PFSK-1 (cell line): ENCODE results near the gene GDF9. TPM values are rescaled to one million over a fixed set of nuclear protein-coding genes. Genes with fewer than 3 reads are reported as not detected.

Source experiments
- FOXP2 ChIP-seq: optimal IDR thresholded peaks from 2 replicates; pipeline ENCODE3; 2011; ENCODE audit warnings: borderline replicate concordance, control low read depth, inconsistent platforms; ENCODE audit not compliant: insufficient read depth; ENCODE audit errors: extremely low read length, extremely low read depth
- POLR2AphosphoS5 ChIP-seq: IDR thresholded peaks from 2 replicates; pipeline ENCODE4 v1.6.1; 2012; ENCODE audit warnings: low read depth, mild to moderate bottlenecking, control low read depth, low read length, moderate library complexity
- SIN3A ChIP-seq: IDR thresholded peaks from 2 replicates; pipeline ENCODE4 v1.6.1; 2012; ENCODE audit warnings: mild to moderate bottlenecking, low read length, moderate library complexity, borderline replicate concordance; ENCODE audit not compliant: insufficient read depth
- TAF1 ChIP-seq: IDR thresholded peaks from 2 replicates; pipeline ENCODE4 v1.6.1; 2012; ENCODE audit warnings: low read length, control low read depth, borderline replicate concordance; ENCODE audit not compliant: insufficient read depth
- polyA plus RNA-seq: library from polyadenylated mRNA; unstranded; fragments of >200 nt; gene quantifications from one replicate; pipeline ENCODE4 v1.2.1, GENCODE V29; 2012; ENCODE audit warnings: low read depth, missing spikeins; ENCODE audit not compliant: insufficient read length
- TF ChIP-seq, protein P1 (sequence below), 2 experiments: IDR thresholded peaks; 2 replicates each; pipeline versions ENCODE4 v1.6.1 to v1.8.0; 2011 to 2012; ENCODE audit warnings: low read depth in 2 of 2, low read length in 2 of 2, control low read depth in 1 of 2, inconsistent platforms in 1 of 2, mild to moderate bottlenecking in 1 of 2, moderate library complexity in 1 of 2; ENCODE audit not compliant: insufficient read depth in 1 of 2

GDF9 gene, protein sequence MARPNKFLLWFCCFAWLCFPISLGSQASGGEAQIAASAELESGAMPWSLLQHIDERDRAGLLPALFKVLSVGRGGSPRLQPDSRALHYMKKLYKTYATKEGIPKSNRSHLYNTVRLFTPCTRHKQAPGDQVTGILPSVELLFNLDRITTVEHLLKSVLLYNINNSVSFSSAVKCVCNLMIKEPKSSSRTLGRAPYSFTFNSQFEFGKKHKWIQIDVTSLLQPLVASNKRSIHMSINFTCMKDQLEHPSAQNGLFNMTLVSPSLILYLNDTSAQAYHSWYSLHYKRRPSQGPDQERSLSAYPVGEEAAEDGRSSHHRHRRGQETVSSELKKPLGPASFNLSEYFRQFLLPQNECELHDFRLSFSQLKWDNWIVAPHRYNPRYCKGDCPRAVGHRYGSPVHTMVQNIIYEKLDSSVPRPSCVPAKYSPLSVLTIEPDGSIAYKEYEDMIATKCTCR
- 0.29 TPM for polyA plus RNA-seq

DNA sequence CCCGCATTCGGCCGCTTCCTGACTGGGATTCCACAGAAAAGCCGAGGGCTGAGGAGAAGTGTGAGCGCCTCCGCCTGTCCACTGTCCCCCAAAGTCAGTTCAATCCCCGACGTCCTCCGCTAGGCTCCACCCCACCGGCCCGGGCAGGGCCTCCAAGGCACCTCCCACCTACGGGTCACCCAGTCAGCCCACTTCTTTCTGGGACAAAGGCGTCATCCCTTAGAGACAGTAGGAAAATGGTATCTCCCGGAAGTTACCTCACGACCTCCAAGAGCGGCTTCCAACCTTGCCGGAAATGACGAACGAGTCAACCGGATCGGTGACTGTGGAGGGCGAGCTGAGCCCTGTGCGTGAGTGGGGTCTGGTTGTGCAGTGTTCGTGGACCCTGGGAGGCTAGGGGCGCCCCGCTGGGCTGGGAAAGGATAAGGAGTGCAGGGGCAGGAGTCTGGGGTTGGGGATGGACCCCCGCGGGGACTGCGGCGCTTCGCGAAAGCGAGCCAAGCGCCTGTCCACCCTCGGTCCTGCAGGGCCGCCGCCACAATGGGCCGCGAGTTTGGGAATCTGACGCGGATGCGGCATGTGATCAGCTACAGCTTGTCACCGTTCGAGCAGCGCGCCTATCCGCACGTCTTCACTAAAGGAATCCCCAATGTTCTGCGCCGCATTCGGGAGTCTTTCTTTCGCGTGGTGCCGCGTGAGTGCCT, at the start of gene GDF9, which contains the start of gene UQCRQ:
TSS of gene GDF9 (minus strand) at position 128 of the 704 bp plus-strand sequence. CDS start 1,936 bp downstream, outside the sequence.
TSS of gene UQCRQ (plus strand) at position 301 of the 704 bp plus-strand sequence. CDS start at position 541, 240 bp downstream.
- TF ChIP-seq TAF1 (peak; percentile 95), SIN3A (0 out of 2 replicates have a peak, but pooled peaks have one; percentile 13), POLR2AphosphoS5 (peak; percentile 98), FOXP2 (no peak)

DNA sequence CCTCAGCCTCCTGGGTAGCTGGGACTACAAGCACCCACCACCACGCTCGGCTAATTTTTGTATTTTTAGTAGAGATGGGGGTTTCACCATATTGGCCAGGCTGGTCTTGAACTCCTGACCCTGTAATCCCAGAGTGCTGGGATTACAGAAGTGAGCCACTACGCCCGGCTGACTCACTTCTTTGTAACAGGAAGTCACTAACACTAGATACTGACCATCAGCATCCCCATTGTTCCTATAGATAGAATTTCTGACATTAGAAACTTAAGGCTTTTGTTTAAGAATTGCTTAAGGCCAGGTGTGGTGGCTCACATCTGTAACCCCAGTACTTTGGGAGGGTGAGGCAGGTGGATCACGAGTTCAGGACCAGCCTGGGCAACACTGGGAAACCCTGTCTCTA, 49.4 kb upstream of the GDF9 start:
- TF ChIP-seq FOXP2 (no peak), POLR2AphosphoS5 (no peak)

DNA sequence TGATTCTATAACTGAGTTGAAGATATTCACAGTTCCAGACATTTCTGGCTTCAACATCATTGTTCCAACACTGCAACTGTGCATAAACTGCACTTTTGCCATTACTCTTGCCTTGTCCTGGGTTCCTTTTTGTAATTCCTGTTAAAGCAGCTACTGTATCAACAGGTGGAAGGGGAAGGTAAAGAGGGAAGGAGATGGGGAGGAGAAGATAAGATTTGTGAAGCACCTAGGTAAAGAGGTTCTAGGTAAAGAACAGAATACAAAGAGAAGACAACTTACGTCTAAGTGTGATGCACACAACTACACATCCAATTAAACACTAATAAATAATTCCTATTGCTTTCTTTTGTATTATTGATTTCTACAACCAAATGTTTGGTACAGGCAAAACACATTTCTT, 43.4 kb upstream of the GDF9 start:
- TF ChIP-seq POLR2AphosphoS5 (no peak), SIN3A (no peak), TAF1 (no peak), FOXP2 (no peak)
- TF ChIP-seq, protein P1, sequence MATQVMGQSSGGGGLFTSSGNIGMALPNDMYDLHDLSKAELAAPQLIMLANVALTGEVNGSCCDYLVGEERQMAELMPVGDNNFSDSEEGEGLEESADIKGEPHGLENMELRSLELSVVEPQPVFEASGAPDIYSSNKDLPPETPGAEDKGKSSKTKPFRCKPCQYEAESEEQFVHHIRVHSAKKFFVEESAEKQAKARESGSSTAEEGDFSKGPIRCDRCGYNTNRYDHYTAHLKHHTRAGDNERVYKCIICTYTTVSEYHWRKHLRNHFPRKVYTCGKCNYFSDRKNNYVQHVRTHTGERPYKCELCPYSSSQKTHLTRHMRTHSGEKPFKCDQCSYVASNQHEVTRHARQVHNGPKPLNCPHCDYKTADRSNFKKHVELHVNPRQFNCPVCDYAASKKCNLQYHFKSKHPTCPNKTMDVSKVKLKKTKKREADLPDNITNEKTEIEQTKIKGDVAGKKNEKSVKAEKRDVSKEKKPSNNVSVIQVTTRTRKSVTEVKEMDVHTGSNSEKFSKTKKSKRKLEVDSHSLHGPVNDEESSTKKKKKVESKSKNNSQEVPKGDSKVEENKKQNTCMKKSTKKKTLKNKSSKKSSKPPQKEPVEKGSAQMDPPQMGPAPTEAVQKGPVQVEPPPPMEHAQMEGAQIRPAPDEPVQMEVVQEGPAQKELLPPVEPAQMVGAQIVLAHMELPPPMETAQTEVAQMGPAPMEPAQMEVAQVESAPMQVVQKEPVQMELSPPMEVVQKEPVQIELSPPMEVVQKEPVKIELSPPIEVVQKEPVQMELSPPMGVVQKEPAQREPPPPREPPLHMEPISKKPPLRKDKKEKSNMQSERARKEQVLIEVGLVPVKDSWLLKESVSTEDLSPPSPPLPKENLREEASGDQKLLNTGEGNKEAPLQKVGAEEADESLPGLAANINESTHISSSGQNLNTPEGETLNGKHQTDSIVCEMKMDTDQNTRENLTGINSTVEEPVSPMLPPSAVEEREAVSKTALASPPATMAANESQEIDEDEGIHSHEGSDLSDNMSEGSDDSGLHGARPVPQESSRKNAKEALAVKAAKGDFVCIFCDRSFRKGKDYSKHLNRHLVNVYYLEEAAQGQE (IDR thresholded peaks at IDR 0.05; ENCODE audit: insufficient read depth in 1 of 2, low read depth in 2 of 2, low read length in 2 of 2), result no peak

DNA sequence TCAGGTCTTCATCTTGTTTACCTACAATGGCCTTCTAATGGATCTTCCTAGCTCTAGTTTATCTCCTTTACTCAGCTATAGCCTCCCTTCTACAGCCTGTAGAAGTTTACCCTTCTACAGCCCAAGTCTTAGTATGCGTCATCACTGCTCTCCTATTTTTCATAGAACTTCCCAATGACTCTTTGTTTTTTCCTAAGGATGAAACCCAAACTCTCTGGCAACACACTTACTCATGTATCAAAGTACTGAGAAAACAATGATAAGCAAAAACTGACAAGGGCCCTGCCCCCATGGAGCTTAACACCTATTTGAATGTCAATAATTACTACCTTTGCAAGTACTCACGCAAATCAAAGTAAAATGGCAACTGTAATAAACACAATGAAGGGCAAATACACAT, 40.9 kb upstream of the GDF9 start:
- TF ChIP-seq, protein P1 (IDR thresholded peaks at IDR 0.05; ENCODE audit: insufficient read depth in 1 of 2, low read depth in 2 of 2, low read length in 2 of 2), result no peak
- TF ChIP-seq POLR2AphosphoS5 (no peak), FOXP2 (no peak), TAF1 (no peak), SIN3A (no peak)

DNA sequence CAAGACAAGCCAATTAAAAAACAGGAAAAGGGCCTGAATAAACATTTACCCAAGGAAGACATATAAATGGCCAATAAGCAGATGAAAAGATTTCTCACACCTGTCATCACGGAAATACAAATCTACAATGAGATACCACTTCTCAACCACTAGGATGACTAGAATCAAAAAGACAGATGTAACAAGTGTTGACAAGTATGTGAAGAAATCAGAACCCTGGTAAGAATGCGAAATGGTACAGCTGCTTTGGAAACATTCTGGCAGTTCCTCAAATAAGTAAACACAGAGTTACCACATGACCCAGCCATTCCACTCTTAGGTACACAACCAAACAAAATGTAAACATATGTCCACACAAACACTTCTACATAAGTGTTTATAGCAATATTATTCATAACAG, 39.7 kb upstream of the GDF9 start:
- TF ChIP-seq POLR2AphosphoS5, result no peak
- no peak for TF ChIP-seq FOXP2
- TF ChIP-seq SIN3A, result no peak
- TF ChIP-seq, protein P1 (IDR thresholded peaks at IDR 0.05; ENCODE audit: insufficient read depth in 1 of 2, low read depth in 2 of 2, low read length in 2 of 2), result no peak
- TF ChIP-seq TAF1, result no peak

DNA sequence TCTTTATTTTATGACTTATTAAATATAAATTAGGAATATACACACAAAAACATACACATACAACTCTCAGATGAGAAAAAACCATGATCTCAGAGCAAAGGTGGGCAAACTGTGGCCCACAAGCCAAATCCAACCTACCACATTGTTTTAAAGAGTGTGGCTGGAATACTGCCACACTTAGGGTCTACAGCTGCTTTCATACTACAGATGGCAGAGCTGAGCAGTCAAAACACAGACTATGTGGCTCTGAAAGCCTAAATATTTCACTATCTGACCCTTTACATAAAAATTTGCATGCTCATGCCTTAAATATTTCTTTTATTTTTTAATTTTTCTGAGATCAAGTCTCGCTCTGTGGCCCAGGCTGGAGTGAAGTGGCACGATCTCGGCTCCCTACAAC, 35.5 kb upstream of the GDF9 start:
- no peak for TF ChIP-seq POLR2AphosphoS5
- no peak for TF ChIP-seq TAF1
- no peak for TF ChIP-seq SIN3A
- TF ChIP-seq FOXP2, result no peak
- TF ChIP-seq, protein P1 (IDR thresholded peaks at IDR 0.05; ENCODE audit: insufficient read depth in 1 of 2, low read depth in 2 of 2, low read length in 2 of 2), result no peak
